Measurements from ENCODE around the gene HSP90AB1.

- TF ChIP-seq CTCF (IDR thresholded peaks at IDR 0.05; ENCODE audit: low read depth, low read length, poor library complexity, severe bottlenecking) (no peak), EZH2phosphoT487 (IDR thresholded peaks at IDR 0.05; ENCODE audit: borderline replicate concordance, low read length) (no peak)
Measured at GRCh38 chr6:44254191-44255104, 7.5 kb downstream of the HSP90AB1 start.
